Neural crest cell (in vitro differentiated cells): ENCODE results near the gene KMT2B. TPM values are rescaled to one million over a fixed set of nuclear protein-coding genes. Genes with fewer than 3 reads are reported as not detected.
A peak's percentile ranks its signal among the peaks of the same experiment; 100 is the strongest.

Source experiments
- DNase-seq: peaks from one replicate; pipeline ENCODE4 v3.0.0; 2021; ENCODE audit warnings: low read depth, mixed read lengths, low spot score
- H3K27ac Mint-ChIP-seq: one replicate; pipeline ENCODE4 v1.8.0; 2021; ENCODE audit warnings: mild to moderate bottlenecking, mixed read lengths; ENCODE audit not compliant: unreplicated experiment
- H3K27me3 Mint-ChIP-seq: 2 replicates; pipeline ENCODE4 v1.8.0; 2021; ENCODE audit warnings: low read depth, mild to moderate bottlenecking, mixed read lengths
- H3K36me3 Mint-ChIP-seq: 2 replicates; pipeline ENCODE4 v1.8.0; 2021; ENCODE audit warnings: low read depth, mild to moderate bottlenecking, mixed read lengths
- H3K4me1 Mint-ChIP-seq: 2 replicates; pipeline ENCODE4 v1.8.0; 2021; ENCODE audit warnings: mixed read lengths
- H3K4me3 Mint-ChIP-seq: one replicate; pipeline ENCODE4 v1.8.0; 2021; ENCODE audit warnings: mild to moderate bottlenecking, mixed read lengths
- H3K9me3 Mint-ChIP-seq: 2 replicates; pipeline ENCODE4 v1.8.0; 2021; ENCODE audit warnings: mixed read lengths
- CTCF ChIP-seq: fragments of 200-600 bp; sonication (generic); conservative IDR thresholded peaks from 2 replicates; pipeline ENCODE4 v1.5.0; 2021; ENCODE audit warnings: antibody characterized with exemption, mild to moderate bottlenecking
- total RNA-seq: library from RNA; stranded (reverse); gene quantifications from 2 replicates; pipeline ENCODE4 v1.2.1, GENCODE V29; 2021

The KMT2B gene
- total RNA-seq, 1 donor from 2014 or later, result 60.1 TPM

GRCh38 chr19:35727053-35727955 is 9.5 kb downstream of the KMT2B start:
- Mint-ChIP-seq H3K27me3 (no peaks in the 10 kb centered on the region), H3K4me1 (no peaks in the 10 kb centered on the region), H3K36me3 (peaks cover 8% of the 10 kb centered on the region), H3K4me3 (no peak overlapping the region), H3K27ac (no peak overlapping the region), H3K9me3 (no peaks in the 10 kb centered on the region)
- no peak for TF ChIP-seq CTCF
- DNase-seq, result no peak

DNA sequence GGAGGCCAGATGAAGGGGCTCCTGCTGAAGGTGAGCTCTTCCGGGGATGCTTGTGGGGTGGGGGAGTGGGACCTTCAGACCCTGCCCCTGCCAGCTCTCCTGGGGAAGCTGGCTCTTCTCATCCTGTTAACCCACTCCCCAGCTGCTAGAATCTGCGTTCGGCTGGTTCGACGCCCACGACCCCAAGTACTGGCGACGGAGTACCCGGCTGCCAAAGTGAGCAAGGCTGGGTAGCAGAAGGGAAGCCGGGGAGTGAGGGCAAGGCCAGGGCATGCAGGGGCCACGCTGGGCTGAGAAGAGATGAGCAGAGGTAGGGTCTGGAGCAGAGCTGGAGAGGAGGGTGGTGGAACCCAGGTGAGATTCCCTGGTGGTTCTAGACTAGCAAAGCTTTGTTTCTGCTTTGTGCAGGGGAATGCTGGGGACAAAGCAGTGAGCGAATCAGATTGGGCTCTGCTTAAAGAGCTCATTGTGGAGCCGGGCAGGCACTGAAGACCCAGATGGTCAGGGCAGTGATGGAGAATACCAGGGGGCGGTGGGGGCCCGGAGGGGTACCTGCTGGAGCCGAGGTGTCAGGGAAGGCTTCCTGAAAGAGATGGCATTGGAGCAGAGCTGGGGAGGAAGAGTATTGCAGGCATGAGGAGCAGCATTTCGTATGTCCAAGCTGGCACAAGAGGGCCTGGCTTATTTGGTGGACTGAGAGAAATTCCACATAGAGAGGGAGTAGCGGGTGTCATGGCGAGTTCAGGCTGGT is 10.3 kb downstream of the KMT2B start:
- Mint-ChIP-seq H3K27me3 (no peaks in the 10 kb centered on the region), H3K4me1 (no peaks in the 10 kb centered on the region), H3K9me3 (no peaks in the 10 kb centered on the region), H3K4me3 (no peak overlapping the region), H3K36me3 (peaks cover 8% of the 10 kb centered on the region), H3K27ac (peak overlapping the region; percentile 87)
- no peak for TF ChIP-seq CTCF
- DNase-seq, result no peak

- peaks cover 8% of the 10 kb centered on the region for H3K36me3 Mint-ChIP-seq
- no peak for DNase-seq
- H3K9me3 Mint-ChIP-seq, result no peaks in the 10 kb centered on the region
- H3K27me3 Mint-ChIP-seq, result no peaks in the 10 kb centered on the region
- H3K27ac Mint-ChIP-seq, result no peak overlapping the region
- no peak for TF ChIP-seq CTCF
- no peak overlapping the region for H3K4me3 Mint-ChIP-seq
- no peaks in the 10 kb centered on the region for H3K4me1 Mint-ChIP-seq
Observed at GRCh38 chr19:35729021-35729420, 11.2 kb downstream of the KMT2B start.

GRCh38 chr19:35729763-35730162 is 12.0 kb downstream of the KMT2B start:
- no peak for DNase-seq
- H3K9me3 Mint-ChIP-seq, result no peaks in the 10 kb centered on the region
- no peaks in the 10 kb centered on the region for H3K27me3 Mint-ChIP-seq
- no peaks in the 10 kb centered on the region for H3K4me1 Mint-ChIP-seq
- no peak overlapping the region for H3K27ac Mint-ChIP-seq
- peaks cover 15% of the 10 kb centered on the region for H3K36me3 Mint-ChIP-seq
- TF ChIP-seq CTCF, result no peak
- H3K4me3 Mint-ChIP-seq, result no peak overlapping the region

- DNase-seq, result no peak
- H3K4me3 Mint-ChIP-seq, result no peak overlapping the region
- H3K27ac Mint-ChIP-seq, result no peak overlapping the region
- peaks cover 16% of the 10 kb centered on the region for H3K36me3 Mint-ChIP-seq
- H3K9me3 Mint-ChIP-seq, result no peaks in the 10 kb centered on the region
- no peaks in the 10 kb centered on the region for H3K4me1 Mint-ChIP-seq
- no peaks in the 10 kb centered on the region for H3K27me3 Mint-ChIP-seq
- no peak for TF ChIP-seq CTCF
Observed at GRCh38 chr19:35730326-35730725, 12.5 kb downstream of the KMT2B start.
